NCI-H2029 treated with DMSO at 0.1 percent for 48 hours (cell line): ENCODE results near the gene ARPC5L.

Source experiments
- DNase-seq: peaks from one replicate; lab custom pipeline; 2025; lab: John Stamatoyannopoulos, UW

ARPC5L gene

GRCh38 chr9:124894035-124894740, 32.3 kb downstream of the ARPC5L start:
- no peak for DNase-seq

- DNase-seq: no peak
Observed at GRCh38 chr9:124894741-124895170, 32.8 kb downstream of the ARPC5L start.

GRCh38 chr9:124897570-124898460, 35.9 kb downstream of the ARPC5L start:
- DNase-seq: no peak

- DNase-seq: no peak
Observed at GRCh38 chr9:124899845-124900244, 37.9 kb downstream of the ARPC5L start.

- no peak for DNase-seq
Observed at GRCh38 chr9:124906966-124907365, 45.0 kb downstream of the ARPC5L start.

- DNase-seq: no peak
Observed at GRCh38 chr9:124908098-124908497, 46.2 kb downstream of the ARPC5L start.

GRCh38 chr9:124911766-124912165, 49.8 kb downstream of the ARPC5L start:
- no peak for DNase-seq

GRCh38 chr9:124913378-124913777, 51.4 kb downstream of the ARPC5L start:
- DNase-seq: no peak

GRCh38 chr9:124914753-124915405, 52.9 kb downstream of the ARPC5L start:
- DNase-seq: no peak

GRCh38 chr9:124920394-124920793, 58.5 kb downstream of the ARPC5L start:
- DNase-seq: peak; percentile 63
